Ecto neural progenitor cell (in vitro differentiated cells): ENCODE results near the gene LDLR.
"Not testable (repeated sequence)": the region's sequence is repeated elsewhere in the genome, so short reads cannot be mapped to it uniquely, and the experiment has no call there.

Experiments used
- DNase-seq: peaks from one replicate; pipeline ENCODE4 v3.0.0-alpha.2; 2018; ENCODE audit warnings: low spot score

LDLR gene

GRCh38 chr19:11106477-11106876, 17.2 kb downstream of the LDLR start:
- no peak for DNase-seq

- DNase-seq, result no peak
Measured at GRCh38 chr19:11108746-11109145, 19.5 kb downstream of the LDLR start.

GRCh38 chr19:11111117-11111770, 22.0 kb downstream of the LDLR start:
- DNase-seq, result no peak

- DNase-seq, result no peak
Measured at GRCh38 chr19:11111771-11112144, 22.5 kb downstream of the LDLR start.

GRCh38 chr19:11113140-11113708, 24.0 kb downstream of the LDLR start:
- DNase-seq, result no peak

- no peak for DNase-seq
Measured at GRCh38 chr19:11115042-11115441, 25.8 kb downstream of the LDLR start.

GRCh38 chr19:11115895-11116446, 26.7 kb downstream of the LDLR start:
- no peak for DNase-seq

GRCh38 chr19:11116507-11116906, 27.2 kb downstream of the LDLR start:
- no peak for DNase-seq

- not testable (repeated sequence) for DNase-seq
Measured at GRCh38 chr19:11121963-11122362, 32.7 kb downstream of the LDLR start.

- no peak for DNase-seq
Measured at GRCh38 chr19:11123114-11123513, 33.9 kb downstream of the LDLR start.

GRCh38 chr19:11124157-11124556, 34.9 kb downstream of the LDLR start:
- DNase-seq, result not testable (repeated sequence)

GRCh38 chr19:11125994-11126685, 36.9 kb downstream of the LDLR start:
- peak; percentile 78 for DNase-seq

- no peak for DNase-seq
Measured at GRCh38 chr19:11127905-11128304, 38.6 kb downstream of the LDLR start.

- DNase-seq, result peak; percentile 84
Measured at GRCh38 chr19:11130824-11131455, 41.7 kb downstream of the LDLR start.

- no peak for DNase-seq
Measured at GRCh38 chr19:11131471-11131870, 42.2 kb downstream of the LDLR start.

- no peak for DNase-seq
Measured at GRCh38 chr19:11136400-11137101, 47.3 kb downstream of the LDLR start.

- DNase-seq, result peak; percentile 91
Measured at GRCh38 chr19:11137542-11138384, 48.5 kb downstream of the LDLR start.

- peak; percentile 76 for DNase-seq
Measured at GRCh38 chr19:11138601-11139300, 49.5 kb downstream of the LDLR start.

- not testable (repeated sequence) for DNase-seq
Measured at GRCh38 chr19:11140023-11140538, 50.8 kb downstream of the LDLR start.

GRCh38 chr19:11140896-11141295, 51.6 kb downstream of the LDLR start:
- DNase-seq, result no peak
